Panc1 (cell line): ENCODE results near the gene RBM8A. TPM values are rescaled to one million over a fixed set of nuclear protein-coding genes. Genes with fewer than 3 reads are reported as not detected.

ENCODE experiments used
- ATAC-seq: fragments of 200-7000 bp; cut with Tn5 transposase; 2 replicates; pipeline ENCODE4 v1.9.1; 2020; ENCODE audit warnings: mild to moderate bottlenecking, moderate library complexity
- BruUV-seq: library from RNA; stranded (reverse); fragments of 400-500 nt; replicated peaks from 2 replicates; lab custom pipeline; 2021; lab: Mats Ljungman, UMichigan
- CTCF ChIA-PET: fragments of 300-600 bp; sonication (Branson Sonifier 250); formaldehyde crosslinking; loops from one replicate; lab custom pipeline; 2022; ENCODE audit warnings: antibody characterized with exemption; lab: Charles Lee
- POLR2A ChIA-PET: fragments of 300-600 bp; sonication (Branson Sonifier 250); formaldehyde crosslinking; loops from one replicate; lab custom pipeline; 2022; ENCODE audit warnings: antibody characterized with exemption; lab: Charles Lee
- DNase-seq: peaks from one replicate; pipeline ENCODE4 v3.0.0-alpha.2; 2010; ENCODE audit warnings: low read depth, low spot score
- H3K27ac ChIP-seq: 2 replicates; pipeline ENCODE4 v1.5.1; 2011; ENCODE audit warnings: mild to moderate bottlenecking, low read length, inconsistent platforms
- H3K27me3 ChIP-seq: fragments of 200-500 bp; sonication (Bioruptor generic); 2 replicates; pipeline ENCODE4 v1.6.0; 2014; ENCODE audit warnings: low read length, inconsistent platforms; ENCODE audit not compliant: control insufficient read depth, insufficient read depth
- H3K36me3 ChIP-seq: fragments of 200-500 bp; sonication (Bioruptor generic); 2 replicates; pipeline ENCODE4 v1.5.1; 2014; ENCODE audit warnings: inconsistent platforms, mild to moderate bottlenecking, low read length, moderate library complexity; ENCODE audit not compliant: control insufficient read depth, insufficient read depth
- H3K4me1 ChIP-seq: 2 replicates; pipeline ENCODE4 v1.5.1; 2011; ENCODE audit warnings: inconsistent platforms, mild to moderate bottlenecking, low read length, moderate library complexity; ENCODE audit not compliant: control insufficient read depth, insufficient read depth
- H3K4me3 ChIP-seq, 2 experiments: 2 replicates each; pipeline ENCODE4 v1.5.1; 2011 to 2012; ENCODE audit warnings: low read depth in 2 of 2, low read length in 2 of 2, mild to moderate bottlenecking in 2 of 2, inconsistent platforms in 1 of 2, moderate library complexity in 1 of 2
- H3K9me3 ChIP-seq: fragments of 200-500 bp; sonication (Bioruptor generic); 2 replicates; pipeline ENCODE4 v1.5.1; 2014; ENCODE audit warnings: low read depth, mild to moderate bottlenecking, inconsistent platforms, low read length, moderate library complexity; ENCODE audit not compliant: control insufficient read depth, insufficient read depth
- CTCF ChIP-seq: fragments of 450-650 bp; IDR thresholded peaks from 2 replicates; pipeline ENCODE4 v1.5.1; 2017; ENCODE audit warnings: mild to moderate bottlenecking
- POLR2AphosphoS5 ChIP-seq: IDR thresholded peaks from 2 replicates; pipeline ENCODE4 v1.6.1; 2012; ENCODE audit warnings: mild to moderate bottlenecking, low read depth, low read length, moderate library complexity
- REST ChIP-seq, 2 experiments: IDR thresholded peaks; 2 replicates each; pipeline ENCODE4 v1.6.1; 2011 to 2012; ENCODE audit warnings: low read depth in 2 of 2, control low read depth in 1 of 2, low read length in 1 of 2, mild to moderate bottlenecking in 1 of 2, moderate library complexity in 1 of 2; ENCODE audit not compliant: insufficient read depth in 1 of 2
- SIN3A ChIP-seq: IDR thresholded peaks from 2 replicates; pipeline ENCODE4 v1.6.1; 2012; ENCODE audit warnings: low read depth, mild to moderate bottlenecking, low read length, moderate library complexity, borderline replicate concordance; ENCODE audit not compliant: insufficient read depth
- TCF7L2 ChIP-seq: IDR thresholded peaks from 2 replicates; pipeline ENCODE4 v1.6.1; 2011; ENCODE audit warnings: mild to moderate bottlenecking, low read depth, low read length, inconsistent platforms
- in situ Hi-C: cut with HindIII; loops from 2 replicates; pipeline ENCODE4 v1.10.0; 2016; ENCODE audit warnings: low sequenced_read_pairs, low pct_unique_long_range_greater_than_20kb
- intact Hi-C: fragments of 100-400 bp; cut with micrococcal nuclease; formaldehyde crosslinking; loops from one replicate; pipeline ENCODE4 v1.10.0; 2022; ENCODE audit not compliant: unreplicated experiment
- total RNA-seq: library from RNA; stranded (reverse); gene quantifications from one replicate; pipeline ENCODE4 v1.2.1, GENCODE V29; 2021; ENCODE audit not compliant: unreplicated experiment

RBM8A gene
- total RNA-seq, 1 experiment from 2014 or later = 172 TPM

- Histone ChIP-seq H3K27ac (peak overlapping the region; percentile 46), H3K9me3 (no peaks in the 10 kb centered on the region), H3K36me3 (peaks cover 5% of the 10 kb centered on the region), H3K27me3 (no peaks in the 10 kb centered on the region), H3K4me3 (no peak overlapping the region), H3K4me1 (peaks cover 13% of the 10 kb centered on the region)
- no peak for ATAC-seq
- DNase-seq = no peak
- no TSS peak for BruUV-seq
- ChIA-PET CTCF (interaction anchor here (2.2 kb wide), 1 partner anchor 17 kb away, joined by 15 read pairs; no protein-coding TSS in a partner anchor), POLR2A (interaction anchor here (0.7 kb wide), 1 partner anchor 100 kb away, joined by 4 read pairs; no protein-coding TSS in a partner anchor)
- intact Hi-C loops (no loop called here), in situ Hi-C loops (no loop called here)
- TF ChIP-seq TCF7L2 (no peak), SIN3A (no peak), POLR2AphosphoS5 (no peak), REST (IDR thresholded peaks at IDR 0.05; ENCODE audit: insufficient read depth in 1 of 2, low read depth in 2 of 2, low read length in 1 of 2) (no peak), CTCF (no peak)
These were observed 18.6 kb downstream of the RBM8A start for GRCh38 chr1:145908653-145909052.

- peak overlapping the region; percentile 58; the same call in 1 of the 2 replicates for H3K27ac ChIP-seq
- TF ChIP-seq REST (IDR thresholded peaks at IDR 0.05; ENCODE audit: insufficient read depth in 1 of 2, low read depth in 2 of 2, low read length in 1 of 2) (no peak), SIN3A (no peak), POLR2AphosphoS5 (no peak), TCF7L2 (no peak), CTCF (no peak)
- ATAC-seq (0 out of 2 replicates have a peak, but pooled peaks have one; percentile 32), DNase-seq (no peak)
- in situ Hi-C loops (no loop called here), intact Hi-C loops (no loop called here)
- ChIA-PET CTCF (interaction anchor here (0.6 to 0.7 kb wide), 4 partner anchors 12 to 100 kb away, joined by 3 to 5 read pairs (median 3); partner anchors contain the start of genes PEX11B and PIAS3), POLR2A (no interaction called here)
- peaks cover 13% of the 10 kb centered on the region for H3K4me1 ChIP-seq
- H3K9me3 ChIP-seq = no peaks in the 10 kb centered on the region
- no TSS peak for BruUV-seq
- no peaks in the 10 kb centered on the region for H3K27me3 ChIP-seq
- H3K36me3 ChIP-seq = peaks cover 5% of the 10 kb centered on the region
- H3K4me3 ChIP-seq = no peak overlapping the region
These were observed 20.1 kb downstream of the RBM8A start for GRCh38 chr1:145906954-145907753.
